HG03565 (cell line): ENCODE measurements around the gene RNF141.

Source experiments
- ATAC-seq: cut with Tn5 transposase; IDR thresholded peaks from one replicate; pipeline ENCODE4 v1.9.1; 2021; ENCODE audit warnings: mild to moderate bottlenecking, moderate library complexity; ENCODE audit not compliant: unreplicated experiment

The RNF141 gene

GRCh38 chr11:10526974-10527918 is 13.7 kb downstream of the RNF141 start:
- peak; percentile 76 for ATAC-seq

GRCh38 chr11:10524471-10524870 is 16.5 kb downstream of the RNF141 start:
- ATAC-seq, result no peak

- no peak for ATAC-seq
Measured at GRCh38 chr11:10522921-10523320, 18.1 kb downstream of the RNF141 start.

DNA sequence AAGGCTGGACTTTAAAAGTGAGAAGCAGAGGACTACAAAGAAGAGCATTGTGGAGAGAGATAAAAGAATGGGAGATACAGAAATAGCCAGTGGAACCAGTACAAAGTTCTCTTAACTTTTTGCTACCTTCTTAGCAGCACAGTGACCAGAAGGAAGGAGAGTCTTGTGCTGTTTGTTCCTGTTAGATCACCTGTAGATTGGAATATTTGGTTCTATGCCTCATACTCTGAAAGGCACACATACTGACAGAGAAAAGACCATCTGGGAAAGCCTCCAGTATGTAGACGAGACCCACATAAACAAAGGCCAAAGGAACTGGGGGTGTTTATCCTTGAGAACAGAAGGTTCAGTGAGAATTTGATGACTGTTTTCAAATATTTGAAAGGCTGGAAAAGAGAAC is 18.7 kb downstream of the RNF141 start:
- no peak for ATAC-seq

GRCh38 chr11:10520562-10520961 is 20.4 kb downstream of the RNF141 start:
- ATAC-seq, result no peak

DNA sequence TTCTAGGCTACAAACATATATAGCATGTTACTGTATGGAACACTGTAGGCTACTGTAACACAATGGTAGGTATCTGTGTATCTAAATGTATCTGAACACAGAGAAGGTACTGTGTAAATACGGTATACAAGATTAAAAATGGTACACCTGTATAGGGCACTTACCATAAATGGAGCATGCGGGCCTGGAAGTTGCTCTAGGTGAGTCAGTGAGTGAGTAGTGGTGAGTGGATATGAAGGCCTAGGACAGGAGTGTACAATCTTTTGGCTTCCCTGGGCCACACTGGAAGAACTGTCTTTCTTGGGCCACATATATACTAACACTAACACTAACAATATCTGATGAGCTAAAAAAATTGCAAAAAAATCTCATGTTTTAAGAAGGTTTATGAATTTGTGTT is 21.4 kb downstream of the RNF141 start:
- ATAC-seq, result no peak

- ATAC-seq, result no peak
Measured at GRCh38 chr11:10518891-10519290, 22.1 kb downstream of the RNF141 start.

- no peak for ATAC-seq
Measured at GRCh38 chr11:10518123-10518522, 22.9 kb downstream of the RNF141 start.

- no peak for ATAC-seq
Measured at GRCh38 chr11:10515418-10515817, 25.6 kb downstream of the RNF141 start.

GRCh38 chr11:10514709-10515108 is 26.3 kb downstream of the RNF141 start:
- ATAC-seq, result no peak

DNA sequence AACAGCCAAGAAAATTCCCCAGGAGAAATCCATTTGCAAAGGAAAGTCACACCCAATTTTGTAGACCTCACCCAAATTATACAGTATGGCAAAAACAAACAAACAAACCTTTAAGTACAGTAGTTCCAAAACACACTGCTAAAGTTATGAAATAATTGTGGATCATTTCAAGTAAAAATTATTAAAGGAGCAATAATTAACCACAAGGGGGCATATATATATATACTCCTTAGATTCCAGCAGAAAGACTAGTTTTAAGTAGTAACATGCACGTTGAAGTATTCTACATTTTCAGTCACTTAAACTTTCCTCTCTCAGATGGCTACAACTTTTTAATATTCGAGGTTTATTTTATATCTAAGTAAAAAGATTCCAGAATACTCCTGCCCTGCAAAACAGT is 26.8 kb downstream of the RNF141 start:
- ATAC-seq, result no peak

- no peak for ATAC-seq
Measured at GRCh38 chr11:10511181-10511621, 29.8 kb downstream of the RNF141 start.

DNA sequence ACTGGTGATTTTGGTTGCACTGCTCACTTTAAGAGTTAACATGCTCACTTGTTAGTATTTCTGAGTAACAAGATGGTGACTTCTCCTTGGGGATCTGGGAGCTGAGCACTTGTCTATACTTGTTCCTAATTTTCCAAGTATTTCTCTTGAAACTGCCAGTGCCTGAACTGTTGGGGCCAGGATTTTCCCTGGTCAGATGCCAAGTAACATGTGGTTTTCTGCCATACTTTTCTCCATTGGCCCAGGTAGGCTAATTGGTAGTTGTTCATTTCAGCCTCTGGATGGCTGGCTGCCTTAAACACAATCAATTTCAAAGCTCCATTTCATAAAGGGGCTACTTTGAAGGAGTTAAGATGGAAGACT is 35.0 kb downstream of the RNF141 start:
- no peak for ATAC-seq

- no peak for ATAC-seq
Measured at GRCh38 chr11:10505278-10506007, 35.5 kb downstream of the RNF141 start.

DNA sequence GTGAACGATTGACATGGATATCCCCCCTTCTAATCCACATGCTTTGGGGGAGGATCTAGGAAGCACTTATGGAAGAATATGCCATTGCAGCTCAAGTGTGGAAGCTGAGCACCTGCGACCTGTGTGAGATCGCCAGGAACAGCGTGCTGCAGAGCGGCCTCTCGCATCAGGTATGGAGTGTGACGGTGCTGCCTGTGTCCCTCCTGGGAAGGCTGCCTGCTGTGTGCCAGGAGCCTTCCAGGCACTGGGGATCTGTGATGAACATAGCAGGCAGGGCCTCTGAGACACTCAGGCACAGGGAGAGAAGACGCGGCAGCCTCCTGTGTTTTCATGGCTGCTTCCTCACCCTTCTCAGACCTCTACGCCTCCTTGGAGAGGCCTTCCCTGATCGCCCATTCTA is 36.5 kb downstream of the RNF141 start:
- no peak for ATAC-seq

- no peak for ATAC-seq
Measured at GRCh38 chr11:10503777-10504480, 37.1 kb downstream of the RNF141 start.

- ATAC-seq, result no peak
Measured at GRCh38 chr11:10503221-10503620, 37.8 kb downstream of the RNF141 start.

DNA sequence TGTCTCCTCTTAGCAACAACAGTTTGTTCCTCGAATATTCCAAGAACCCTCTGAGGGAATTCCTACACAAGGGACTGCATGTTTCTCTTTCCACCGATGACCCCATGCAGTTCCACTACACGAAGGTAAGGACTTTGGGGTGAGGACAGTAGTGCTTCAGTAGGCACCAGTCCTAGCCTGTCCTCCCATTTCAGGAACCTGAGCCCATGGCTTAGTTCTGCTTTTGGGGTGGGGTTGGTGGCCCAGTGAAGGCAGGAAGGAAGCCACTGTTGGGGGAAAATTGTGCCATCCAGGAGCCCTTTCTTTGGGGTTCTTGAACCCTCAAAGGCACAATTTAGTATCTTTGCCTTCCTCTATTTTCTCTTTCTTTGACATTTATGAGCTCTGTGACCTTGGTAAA is 38.2 kb downstream of the RNF141 start:
- no peak for ATAC-seq

DNA sequence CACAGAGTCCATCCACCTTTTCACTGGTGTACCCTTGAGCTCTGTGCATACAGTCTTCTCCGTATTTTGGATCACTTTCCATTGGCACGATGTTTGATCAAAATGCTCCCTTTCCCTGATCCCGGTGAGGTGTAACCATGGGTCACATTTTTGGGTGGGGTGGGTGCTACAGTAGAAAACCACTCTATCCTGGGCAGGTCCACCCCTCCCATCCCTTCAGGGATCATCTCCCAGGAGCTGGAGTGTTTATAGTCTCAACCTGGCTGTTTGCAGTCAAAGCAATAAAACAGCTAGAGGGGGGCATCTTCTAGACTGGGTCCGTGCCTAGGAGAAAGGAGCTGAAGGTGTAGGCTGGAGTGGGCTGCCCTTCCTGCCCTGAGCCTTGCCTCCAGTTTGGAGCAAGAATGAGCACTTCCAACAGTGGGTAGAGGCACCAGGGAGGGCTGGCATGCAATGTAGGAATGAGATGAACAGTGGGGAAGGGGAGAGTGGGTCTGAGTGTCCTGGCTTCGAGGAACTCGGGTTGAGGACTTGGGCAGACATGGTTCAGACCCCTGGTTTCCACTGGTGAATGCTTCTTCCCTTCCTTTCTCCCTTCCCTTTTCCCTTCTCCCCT is 38.8 kb downstream of the RNF141 start:
- ATAC-seq, result no peak

GRCh38 chr11:10500757-10501684 is 40.0 kb downstream of the RNF141 start:
- ATAC-seq, result no peak
